ENCODE data around the gene RASSF5. TPM values are rescaled to one million over a fixed set of nuclear protein-coding genes. Genes with fewer than 3 reads are reported as not detected.
"Not testable (repeated sequence)": the region's sequence is repeated elsewhere in the genome, so short reads cannot be mapped to it uniquely, and the experiment has no call there.

Gene RASSF5
- polyA plus RNA-seq, 2 of the 4 experiments (the other 2 are of a cell fraction) = 2.0 to 2.2 TPM

- Histone ChIP-seq H3K4me2 (no peak overlapping the region), H3K4me1 (no peaks in the 10 kb centered on the region), H3K27ac (no peak overlapping the region), H3K9me3 (no peaks in the 10 kb centered on the region), H3K4me3 (no peak overlapping the region)
- DNase-seq (ENCODE audit: low read depth in 1 of 2, low spot score in 1 of 2) (no peak), FAIRE-seq (no peak), ATAC-seq (no peak)
- WGBS (ENCODE audit: missing lambda C conversion rate) = 92% methylated on average over 11 of the region's 11 CpGs
- ChIA-PET CTCF (interaction anchor here (0.9 to 16.8 kb wide), 12 partner anchors 10 to 130 kb away, joined by 3 to 219 read pairs (median 7); no protein-coding TSS in a partner anchor), POLR2A (no interaction called here)
- no peak for TF ChIP-seq RNF2 (IDR thresholded peaks at IDR 0.05; ENCODE audit: borderline replicate concordance, low read depth)
- no peak for TF ChIP-seq ZFP36 (IDR thresholded peaks at IDR 0.05; ENCODE audit: borderline replicate concordance, partially characterized antibody)
- TF ChIP-seq FOXS1 (CRISPR knock-in tag; IDR thresholded peaks at IDR 0.05) = no peak
- TF ChIP-seq HDAC2 (IDR thresholded peaks at IDR 0.05) = no peak
- no peak for TF ChIP-seq MAZ (IDR thresholded peaks at IDR 0.05; ENCODE audit: borderline replicate concordance, low read depth, low read length)
- TF ChIP-seq CBX8 (IDR thresholded peaks at IDR 0.05) = no peak
- TF ChIP-seq E2F6 (IDR thresholded peaks at IDR 0.05; ENCODE audit: borderline replicate concordance, low read depth) = no peak
- TF ChIP-seq ATOH8 (CRISPR knock-in tag; IDR thresholded peaks at IDR 0.05; ENCODE audit: low read depth) = no peak
- no peak for TF ChIP-seq JUN (IDR thresholded peaks at IDR 0.05)
- TF ChIP-seq CEBPB (IDR thresholded peaks at IDR 0.05) = no peak
- no peak for TF ChIP-seq CTCF (IDR thresholded peaks at IDR 0.05)
- no peak for TF ChIP-seq EP300 (IDR thresholded peaks at IDR 0.05)
- TF ChIP-seq POLR2A (IDR thresholded peaks at IDR 0.05; ENCODE audit: low read length) = no peak
- no peak for TF ChIP-seq HOXB13 (CRISPR knock-in tag; IDR thresholded peaks at IDR 0.05; ENCODE audit: low read depth)
- no peak for TF ChIP-seq ZNF302 (CRISPR knock-in tag; IDR thresholded peaks at IDR 0.05)
Observed at GRCh38 chr1:206579747-206580437, 72.6 kb downstream of the RASSF5 start.

GRCh38 chr1:206580438-206581113 is 73.2 kb downstream of the RASSF5 start:
- POLR2A ChIA-PET = no interaction called here
- TF ChIP-seq CHD4 (IDR thresholded peaks at IDR 0.05; ENCODE audit: borderline replicate concordance) = no peak
- no peak for TF ChIP-seq CHD2 (IDR thresholded peaks at IDR 0.05; ENCODE audit: low read length, partially characterized antibody)
- no peak for TF ChIP-seq BCL3 (IDR thresholded peaks at IDR 0.05)
- no peak for TF ChIP-seq ATOH8 (CRISPR knock-in tag; IDR thresholded peaks at IDR 0.05; ENCODE audit: low read depth)
- no peak for TF ChIP-seq MYC (IDR thresholded peaks at IDR 0.05; ENCODE audit: borderline replicate concordance, low read length)
- TF ChIP-seq FOXS1 (CRISPR knock-in tag; IDR thresholded peaks at IDR 0.05) = no peak
- no peak for TF ChIP-seq TFCP2L1 (CRISPR knock-in tag; IDR thresholded peaks at IDR 0.05)
- no peak for TF ChIP-seq ESRRA (IDR thresholded peaks at IDR 0.05; ENCODE audit: borderline replicate concordance, low read length)
- no peak for TF ChIP-seq PHF8 (IDR thresholded peaks at IDR 0.05; ENCODE audit: borderline replicate concordance, low read depth)
- 90% methylated on average over 8 of the region's 8 CpGs for WGBS (ENCODE audit: missing lambda C conversion rate)
- no peak overlapping the region for H3K4me3 ChIP-seq
- no peaks in the 10 kb centered on the region for H3K4me1 ChIP-seq
- H3K4me2 ChIP-seq = no peak overlapping the region
- no peak for FAIRE-seq
- no peak overlapping the region for H3K27ac ChIP-seq
- no peak for DNase-seq (ENCODE audit: low read depth in 1 of 2, low spot score in 1 of 2)
- no peaks in the 10 kb centered on the region for H3K9me3 ChIP-seq
- no peak for ATAC-seq
- CTCF ChIA-PET = interaction anchor here (0.7 to 16.8 kb wide), 12 partner anchors 12 to 402 kb away, joined by 3 to 219 read pairs (median 4); no protein-coding TSS in a partner anchor

- H3K4me1 ChIP-seq; H3K9me3 ChIP-seq; FAIRE-seq; H3K4me3 ChIP-seq; H3K27ac ChIP-seq; H3K4me2 ChIP-seq; POLR2A ChIA-PET; ATAC-seq; DNase-seq (ENCODE audit: low read depth in 1 of 2, low spot score in 1 of 2): not testable (repeated sequence)
- WGBS (ENCODE audit: missing lambda C conversion rate) = 87% methylated on average over 7 of the region's 7 CpGs
- CTCF ChIA-PET = interaction anchor here (0.6 to 16.8 kb wide), 11 partner anchors 12 to 401 kb away, joined by 3 to 219 read pairs (median 4); no protein-coding TSS in a partner anchor
Observed at GRCh38 chr1:206581114-206581497, 73.8 kb downstream of the RASSF5 start.
